ENCODE measurements around the gene PKD2.

The PKD2 gene

GRCh38 chr4:88007304-88008121 is at the start of gene PKD2:
PKD2 (plus strand) TSS chr4:88007635; CDS start chr4:88007734, 99 bp downstream.
- peak; percentile 46 to 61 for DNase-seq

- no peak for DNase-seq
Observed at GRCh38 chr4:87961993-87962392, 45.4 kb upstream of the PKD2 start.

- DNase-seq = no peak
Observed at GRCh38 chr4:87962398-87963146, 44.9 kb upstream of the PKD2 start.

GRCh38 chr4:87965501-87965975 is 41.9 kb upstream of the PKD2 start:
- DNase-seq = no peak

- DNase-seq = no peak
Observed at GRCh38 chr4:87966095-87966496, 41.3 kb upstream of the PKD2 start.

GRCh38 chr4:87967193-87967592 is 40.2 kb upstream of the PKD2 start:
- no peak for DNase-seq

DNA sequence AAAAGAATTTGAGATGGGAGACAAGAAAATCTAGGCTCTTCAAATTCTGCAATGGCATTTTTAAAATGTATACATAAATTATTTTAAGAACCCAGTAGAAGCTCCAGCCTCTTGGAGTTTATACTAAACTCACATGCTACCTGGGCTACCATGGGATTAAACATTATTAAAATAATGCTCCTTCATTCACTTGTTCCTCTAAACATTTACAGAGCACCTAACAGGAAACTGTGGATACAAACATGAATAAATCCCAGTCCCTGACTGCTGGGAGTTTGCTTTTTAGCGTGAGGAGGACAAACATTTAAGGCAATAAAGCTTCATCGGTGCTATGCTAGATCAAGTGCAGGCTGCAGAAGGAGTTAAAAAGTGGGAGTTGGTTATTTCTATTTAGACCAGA is 37.3 kb upstream of the PKD2 start:
- DNase-seq = no peak

DNA sequence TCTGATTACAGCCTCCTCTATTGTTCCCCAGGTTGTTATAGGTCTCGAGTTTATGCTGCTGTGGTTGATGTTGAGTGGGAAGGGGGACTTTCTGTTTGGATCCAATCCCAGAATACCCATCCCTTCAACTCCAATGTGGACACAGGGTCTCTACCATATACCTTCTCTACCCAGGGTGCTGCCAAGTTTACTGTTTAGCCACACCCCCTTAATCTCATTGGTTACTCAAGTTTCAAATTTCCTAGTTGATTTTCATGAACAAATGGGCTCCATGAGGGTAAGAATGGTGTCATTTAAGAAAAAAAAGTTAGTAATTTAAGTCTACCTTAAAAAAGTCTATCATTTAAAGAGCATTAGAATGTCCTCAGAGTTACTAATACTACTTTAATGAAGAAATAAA is 35.6 kb upstream of the PKD2 start:
- no peak for DNase-seq

GRCh38 chr4:87973283-87974169 is 33.9 kb upstream of the PKD2 start:
- peak; percentile 44 to 64 for DNase-seq

GRCh38 chr4:87974856-87975462 is 32.5 kb upstream of the PKD2 start:
- no peak for DNase-seq

DNA sequence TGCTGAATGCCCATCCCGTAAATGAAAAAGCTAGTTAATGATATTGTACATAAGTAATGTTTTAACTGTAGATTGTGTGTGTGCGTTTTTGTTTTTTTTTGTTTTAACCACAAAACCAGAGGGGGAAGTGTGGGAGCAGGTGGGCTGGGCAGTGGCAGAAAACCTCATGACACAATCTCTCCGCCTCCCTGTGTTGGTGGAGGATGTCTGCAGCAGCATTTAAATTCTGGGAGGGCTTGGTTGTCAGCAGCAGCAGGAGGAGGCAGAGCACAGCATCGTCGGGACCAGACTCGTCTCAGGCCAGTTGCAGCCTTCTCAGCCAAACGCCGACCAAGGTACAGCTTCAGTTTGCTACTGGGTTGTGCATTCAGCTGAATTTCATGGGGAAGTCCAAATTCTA is 32.0 kb upstream of the PKD2 start, which contains the start of gene SPP1:
Gene SPP1, plus strand, starts transcription at position 249 of the 400 bp plus-strand sequence. CDS start 1,182 bp downstream, outside the sequence.
- DNase-seq = peak; percentile 65 to 75

DNA sequence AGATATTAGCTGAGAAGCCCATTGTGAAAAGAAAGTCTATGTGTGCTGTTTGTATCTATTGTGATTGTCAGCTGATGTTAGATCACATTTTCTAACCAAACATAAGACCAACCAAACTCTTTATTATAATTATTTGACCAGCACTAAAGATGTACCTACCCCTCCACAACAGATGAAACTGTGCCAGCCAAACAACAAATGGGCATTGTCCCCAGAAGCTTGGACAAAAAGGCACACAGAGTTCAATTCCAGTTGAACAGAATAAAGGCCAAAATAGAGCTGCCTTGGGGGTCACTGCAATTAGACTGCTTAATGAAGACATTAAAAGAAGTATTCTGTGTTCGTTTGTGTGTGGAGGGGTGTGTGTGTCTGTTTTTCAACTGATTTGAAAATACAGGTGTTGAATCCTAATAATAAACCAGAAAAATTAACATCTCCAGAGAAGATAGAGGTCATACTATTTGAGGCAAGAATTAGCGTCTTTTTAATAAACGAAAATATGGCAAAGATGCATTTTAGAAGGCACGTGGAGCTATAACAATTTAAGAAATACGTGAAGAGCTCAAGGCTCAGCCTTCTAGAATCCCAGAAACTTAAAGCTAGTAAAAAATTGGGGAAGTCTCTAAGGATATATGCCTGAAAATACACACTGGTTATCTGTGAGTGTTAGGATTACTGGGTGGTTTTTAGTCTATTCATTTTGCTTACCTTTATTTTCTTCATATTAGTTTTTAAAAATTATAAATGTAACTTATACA is 29.7 kb upstream of the PKD2 start:
- DNase-seq = no peak

DNA sequence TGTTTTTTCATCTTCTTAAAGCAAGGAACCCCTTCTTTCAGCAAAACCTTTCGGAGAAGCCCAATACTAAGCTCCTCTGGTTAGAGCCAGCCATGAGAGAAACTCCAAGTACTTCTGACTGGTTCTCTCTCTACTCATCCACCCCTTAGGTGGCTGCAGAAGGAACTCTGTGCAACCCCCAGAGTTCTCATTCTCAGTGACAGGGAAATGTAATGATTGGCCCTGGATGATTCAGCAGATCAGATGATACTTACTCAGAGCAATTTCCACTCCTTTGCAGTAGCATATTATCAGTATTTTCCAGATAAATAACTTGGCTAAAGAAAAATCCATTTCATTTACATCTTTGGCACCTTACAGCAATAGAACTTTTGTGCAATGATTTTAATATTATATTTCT is 28.8 kb upstream of the PKD2 start:
- no peak for DNase-seq

DNA sequence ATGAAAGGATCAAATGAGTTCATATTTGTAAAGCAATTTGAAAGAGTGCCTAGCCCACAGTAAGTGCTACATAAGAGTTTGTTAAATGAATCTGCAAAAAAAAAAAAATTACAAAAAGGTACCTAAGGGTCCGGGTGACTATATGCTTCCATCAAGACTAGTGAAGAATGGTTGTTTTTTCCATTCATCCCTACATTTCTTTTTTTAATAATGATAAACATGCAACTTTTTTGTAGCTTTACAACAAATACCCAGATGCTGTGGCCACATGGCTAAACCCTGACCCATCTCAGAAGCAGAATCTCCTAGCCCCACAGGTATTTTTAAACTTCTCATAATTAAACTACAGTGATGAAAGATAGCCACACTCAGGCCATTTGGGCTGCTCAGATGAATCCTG is 27.6 kb upstream of the PKD2 start:
- no peak for DNase-seq

DNA sequence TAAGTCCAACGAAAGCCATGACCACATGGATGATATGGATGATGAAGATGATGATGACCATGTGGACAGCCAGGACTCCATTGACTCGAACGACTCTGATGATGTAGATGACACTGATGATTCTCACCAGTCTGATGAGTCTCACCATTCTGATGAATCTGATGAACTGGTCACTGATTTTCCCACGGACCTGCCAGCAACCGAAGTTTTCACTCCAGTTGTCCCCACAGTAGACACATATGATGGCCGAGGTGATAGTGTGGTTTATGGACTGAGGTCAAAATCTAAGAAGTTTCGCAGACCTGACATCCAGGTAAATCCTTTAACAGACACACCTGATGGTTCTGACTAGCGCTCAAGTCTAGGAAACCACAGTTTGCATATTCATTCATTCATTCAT is 25.9 kb upstream of the PKD2 start:
- no peak for DNase-seq

- DNase-seq = no peak
Observed at GRCh38 chr4:87982036-87982435, 25.4 kb upstream of the PKD2 start.

- no peak for DNase-seq
Observed at GRCh38 chr4:87982446-87983010, 24.9 kb upstream of the PKD2 start.

- DNase-seq = no peak
Observed at GRCh38 chr4:87983996-87984395, 23.4 kb upstream of the PKD2 start.

- DNase-seq = peak; percentile 45 to 64
Observed at GRCh38 chr4:87985097-87985886, 22.1 kb upstream of the PKD2 start.

DNA sequence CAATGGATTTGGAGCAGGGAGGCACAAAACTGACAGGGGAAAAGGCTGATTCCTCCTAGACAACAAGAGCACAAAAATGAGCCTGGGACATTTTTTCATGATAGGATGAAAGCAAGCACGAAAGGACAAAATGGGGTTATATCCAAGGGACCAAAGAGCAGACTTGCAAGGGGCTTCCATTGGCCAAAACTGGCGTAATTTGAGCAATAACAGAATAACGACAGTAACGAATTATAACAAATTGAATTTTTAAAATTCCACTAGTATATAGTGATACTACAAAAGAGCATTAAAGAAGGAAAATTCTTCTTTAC is 21.6 kb upstream of the PKD2 start:
- DNase-seq = no peak

- no peak for DNase-seq
Observed at GRCh38 chr4:87986508-87986907, 20.9 kb upstream of the PKD2 start.

Measured in AML-193 (cell line).